HG03520 (cell line): Measurements from ENCODE around the gene LRRC75A.

Experiments used
- ATAC-seq: cut with Tn5 transposase; IDR thresholded peaks from one replicate; pipeline ENCODE4 v1.9.1; 2021; ENCODE audit warnings: mild to moderate bottlenecking, moderate library complexity; ENCODE audit not compliant: unreplicated experiment

The LRRC75A gene

GRCh38 chr17:16435925-16436886, 55.8 kb downstream of the LRRC75A start:
- ATAC-seq = no peak

GRCh38 chr17:16434662-16435061, 57.3 kb downstream of the LRRC75A start:
- no peak for ATAC-seq

GRCh38 chr17:16433514-16433913, 58.5 kb downstream of the LRRC75A start:
- no peak for ATAC-seq

GRCh38 chr17:16432017-16432416, 60.0 kb downstream of the LRRC75A start:
- no peak for ATAC-seq

GRCh38 chr17:16430650-16431049, 61.3 kb downstream of the LRRC75A start:
- no peak for ATAC-seq

- no peak for ATAC-seq
Observed at GRCh38 chr17:16429083-16429482, 62.9 kb downstream of the LRRC75A start.

GRCh38 chr17:16428098-16428882, 63.7 kb downstream of the LRRC75A start:
- no peak for ATAC-seq

- no peak for ATAC-seq
Observed at GRCh38 chr17:16427020-16427419, 65.0 kb downstream of the LRRC75A start.

- no peak for ATAC-seq
Observed at GRCh38 chr17:16425698-16426659, 66.0 kb downstream of the LRRC75A start.

GRCh38 chr17:16425202-16425601, 66.8 kb downstream of the LRRC75A start:
- no peak for ATAC-seq

- ATAC-seq = no peak
Observed at GRCh38 chr17:16423226-16423872, 68.6 kb downstream of the LRRC75A start.

- no peak for ATAC-seq
Observed at GRCh38 chr17:16422416-16422815, 69.6 kb downstream of the LRRC75A start.

- ATAC-seq = no peak
Observed at GRCh38 chr17:16419929-16420271, 72.1 kb downstream of the LRRC75A start.

- no peak for ATAC-seq
Observed at GRCh38 chr17:16419074-16419928, 72.7 kb downstream of the LRRC75A start.

- no peak for ATAC-seq
Observed at GRCh38 chr17:16418685-16419068, 73.3 kb downstream of the LRRC75A start.

GRCh38 chr17:16417896-16418684, 73.9 kb downstream of the LRRC75A start:
- ATAC-seq = no peak

GRCh38 chr17:16417399-16417798, 74.6 kb downstream of the LRRC75A start:
- ATAC-seq = no peak

GRCh38 chr17:16415031-16415924, 76.7 kb downstream of the LRRC75A start, which contains the start of gene TRPV2:
TSS of gene TRPV2 (plus strand) at chr17:16415571. CDS start at chr17:16417669, 2,098 bp downstream.
- ATAC-seq = no peak
